T-helper 17 cell (primary cell): ENCODE results near the gene LIMCH1. TPM values are rescaled to one million over a fixed set of nuclear protein-coding genes. Genes with fewer than 3 reads are reported as not detected.

Experiments
- ATAC-seq: fragments of 150-1000 bp; cut with Tn5 transposase; 2 replicates; pipeline ENCODE4 v1.10.0; 2021; ENCODE audit warnings: mild to moderate bottlenecking, moderate library complexity
- DNase-seq, 3 donors: peaks; one replicate each; pipeline versions ENCODE4 v3.0.0 to v3.0.0-alpha.2; 2020 to 2021
- H3K9me3 ChIP-seq: one replicate; pipeline ENCODE4 v1.7.0; 2013; ENCODE audit warnings: low read length, mild to moderate bottlenecking; ENCODE audit not compliant: control insufficient read depth, poor library complexity, severe bottlenecking
- H3K27ac Mint-ChIP-seq: one replicate; pipeline ENCODE4 v1.8.0; 2022; ENCODE audit warnings: mild to moderate bottlenecking, moderate library complexity, mixed read lengths
- H3K27me3 Mint-ChIP-seq: one replicate; pipeline ENCODE4 v1.8.0; 2022; ENCODE audit warnings: mixed read lengths
- H3K36me3 Mint-ChIP-seq: one replicate; pipeline ENCODE4 v1.8.0; 2022; ENCODE audit warnings: low read depth, mixed read lengths
- H3K4me1 Mint-ChIP-seq: one replicate; pipeline ENCODE4 v1.8.0; 2022; ENCODE audit warnings: mild to moderate bottlenecking, mixed read lengths
- H3K4me3 Mint-ChIP-seq: one replicate; pipeline ENCODE4 v1.8.0; 2022; ENCODE audit warnings: mild to moderate bottlenecking, moderate library complexity, mixed read lengths
- total RNA-seq, 4 donors: library from RNA in 2 of 4; stranded (reverse) in 2 of 4; gene quantifications; one replicate each; pipeline ENCODE4 v1.2.3 and lab custom pipeline; 2022 to 2026

The LIMCH1 gene
- total RNA-seq, 2 donors from 2014 or later, result not detected

GRCh38 chr4:41556526-41556925, 18.6 kb downstream of the LIMCH1 start:
- ATAC-seq, result no peak
- no peak overlapping the region for H3K27ac Mint-ChIP-seq
- no peaks in the 10 kb centered on the region for H3K27me3 Mint-ChIP-seq
- no peaks in the 10 kb centered on the region for H3K4me1 Mint-ChIP-seq
- H3K4me3 Mint-ChIP-seq, result no peak overlapping the region
- H3K9me3 ChIP-seq, result peaks cover 2% of the 10 kb centered on the region
- no peak for DNase-seq
- no peaks in the 10 kb centered on the region for H3K36me3 Mint-ChIP-seq

- Mint-ChIP-seq H3K27ac (no peak overlapping the region), H3K4me3 (no peak overlapping the region), H3K4me1 (no peaks in the 10 kb centered on the region), H3K27me3 (no peaks in the 10 kb centered on the region), H3K36me3 (no peaks in the 10 kb centered on the region)
- peaks cover 2% of the 10 kb centered on the region for H3K9me3 ChIP-seq
- DNase-seq, result no peak
- no peak for ATAC-seq
These were observed 22.1 kb downstream of the LIMCH1 start for GRCh38 chr4:41559940-41560516.

- no peak for DNase-seq
- no peaks in the 10 kb centered on the region for H3K27me3 Mint-ChIP-seq
These were observed 23.3 kb downstream of the LIMCH1 start for GRCh38 chr4:41561244-41561643.

GRCh38 chr4:41567186-41567585, 29.2 kb downstream of the LIMCH1 start:
- H3K4me3 Mint-ChIP-seq, result no peak overlapping the region
- DNase-seq (no peak), ATAC-seq (no peak)
- no peak overlapping the region for H3K27ac Mint-ChIP-seq
- H3K36me3 Mint-ChIP-seq, result no peaks in the 10 kb centered on the region
- H3K27me3 Mint-ChIP-seq, result no peaks in the 10 kb centered on the region
- no peaks in the 10 kb centered on the region for H3K4me1 Mint-ChIP-seq
- no peaks in the 10 kb centered on the region for H3K9me3 ChIP-seq

More at GRCh38 chr4:41561244-41561643, 23.3 kb downstream of the LIMCH1 start:
- no peak overlapping the region for H3K4me3 Mint-ChIP-seq
- peaks cover 2% of the 10 kb centered on the region for H3K9me3 ChIP-seq
- H3K36me3 Mint-ChIP-seq, result no peaks in the 10 kb centered on the region
- H3K4me1 Mint-ChIP-seq, result no peaks in the 10 kb centered on the region
- no peak overlapping the region for H3K27ac Mint-ChIP-seq
- no peak for ATAC-seq

- Mint-ChIP-seq H3K27ac (no peak overlapping the region), H3K27me3 (no peaks in the 10 kb centered on the region), H3K4me3 (no peak overlapping the region), H3K4me1 (no peaks in the 10 kb centered on the region), H3K36me3 (no peaks in the 10 kb centered on the region)
- no peaks in the 10 kb centered on the region for H3K9me3 ChIP-seq
- ATAC-seq (no peak), DNase-seq (no peak)
These were observed 30.4 kb downstream of the LIMCH1 start for GRCh38 chr4:41568363-41568762.

- no peak for DNase-seq
- no peak for ATAC-seq
These were observed 32.0 kb downstream of the LIMCH1 start for GRCh38 chr4:41569961-41570360.

GRCh38 chr4:41571422-41571821, 33.5 kb downstream of the LIMCH1 start:
- no peak overlapping the region for H3K4me3 Mint-ChIP-seq
- H3K36me3 Mint-ChIP-seq, result no peaks in the 10 kb centered on the region
- H3K27me3 Mint-ChIP-seq, result no peaks in the 10 kb centered on the region
- no peak overlapping the region for H3K27ac Mint-ChIP-seq
- no peaks in the 10 kb centered on the region for H3K4me1 Mint-ChIP-seq
- no peak for ATAC-seq
- no peaks in the 10 kb centered on the region for H3K9me3 ChIP-seq
- no peak for DNase-seq

More at GRCh38 chr4:41569961-41570360, 32.0 kb downstream of the LIMCH1 start:
- Mint-ChIP-seq H3K36me3 (no peaks in the 10 kb centered on the region), H3K27me3 (no peaks in the 10 kb centered on the region), H3K4me1 (no peaks in the 10 kb centered on the region), H3K4me3 (no peak overlapping the region), H3K27ac (no peak overlapping the region)
- H3K9me3 ChIP-seq, result no peaks in the 10 kb centered on the region

- no peak for ATAC-seq
- DNase-seq, result no peak
- no peaks in the 10 kb centered on the region for H3K27me3 Mint-ChIP-seq
- no peaks in the 10 kb centered on the region for H3K36me3 Mint-ChIP-seq
- H3K27ac Mint-ChIP-seq, result no peak overlapping the region
- H3K9me3 ChIP-seq, result no peaks in the 10 kb centered on the region
- no peak overlapping the region for H3K4me3 Mint-ChIP-seq
- H3K4me1 Mint-ChIP-seq, result no peaks in the 10 kb centered on the region
These were observed 34.6 kb downstream of the LIMCH1 start for GRCh38 chr4:41572516-41572915.

GRCh38 chr4:41572956-41573355, 35.0 kb downstream of the LIMCH1 start:
- Mint-ChIP-seq H3K36me3 (no peaks in the 10 kb centered on the region), H3K4me3 (no peak overlapping the region), H3K27ac (no peak overlapping the region), H3K27me3 (no peaks in the 10 kb centered on the region), H3K4me1 (no peaks in the 10 kb centered on the region)
- no peaks in the 10 kb centered on the region for H3K9me3 ChIP-seq
- DNase-seq (no peak), ATAC-seq (no peak)

GRCh38 chr4:41573502-41574001, 35.6 kb downstream of the LIMCH1 start:
- no peak for DNase-seq
- Mint-ChIP-seq H3K27me3 (no peaks in the 10 kb centered on the region), H3K27ac (no peak overlapping the region), H3K36me3 (no peaks in the 10 kb centered on the region), H3K4me1 (no peaks in the 10 kb centered on the region), H3K4me3 (no peak overlapping the region)
- no peak for ATAC-seq
- H3K9me3 ChIP-seq, result no peaks in the 10 kb centered on the region

GRCh38 chr4:41575207-41575606, 37.2 kb downstream of the LIMCH1 start:
- H3K4me3 Mint-ChIP-seq, result no peak overlapping the region
- H3K36me3 Mint-ChIP-seq, result no peaks in the 10 kb centered on the region
- DNase-seq, result no peak
- ATAC-seq, result no peak
- no peaks in the 10 kb centered on the region for H3K4me1 Mint-ChIP-seq
- H3K27me3 Mint-ChIP-seq, result peaks cover 6% of the 10 kb centered on the region
- no peaks in the 10 kb centered on the region for H3K9me3 ChIP-seq
- no peak overlapping the region for H3K27ac Mint-ChIP-seq

GRCh38 chr4:41575665-41576064, 37.7 kb downstream of the LIMCH1 start:
- Mint-ChIP-seq H3K27ac (no peak overlapping the region), H3K4me1 (no peaks in the 10 kb centered on the region), H3K27me3 (peaks cover 6% of the 10 kb centered on the region), H3K4me3 (no peak overlapping the region), H3K36me3 (no peaks in the 10 kb centered on the region)
- no peak for ATAC-seq
- DNase-seq, result no peak
- H3K9me3 ChIP-seq, result no peaks in the 10 kb centered on the region

GRCh38 chr4:41579043-41579442, 41.1 kb downstream of the LIMCH1 start:
- peaks cover 6% of the 10 kb centered on the region for H3K27me3 Mint-ChIP-seq
- no peaks in the 10 kb centered on the region for H3K9me3 ChIP-seq
- no peak overlapping the region for H3K4me3 Mint-ChIP-seq
- ATAC-seq, result no peak
- no peaks in the 10 kb centered on the region for H3K4me1 Mint-ChIP-seq
- DNase-seq, result no peak
- H3K36me3 Mint-ChIP-seq, result no peaks in the 10 kb centered on the region
- no peak overlapping the region for H3K27ac Mint-ChIP-seq

- no peaks in the 10 kb centered on the region for H3K36me3 Mint-ChIP-seq
- no peak overlapping the region for H3K4me3 Mint-ChIP-seq
- DNase-seq, result no peak
- no peaks in the 10 kb centered on the region for H3K9me3 ChIP-seq
- no peak overlapping the region for H3K27ac Mint-ChIP-seq
- no peak for ATAC-seq
- peaks cover 6% of the 10 kb centered on the region for H3K27me3 Mint-ChIP-seq
- no peaks in the 10 kb centered on the region for H3K4me1 Mint-ChIP-seq
These were observed 41.6 kb downstream of the LIMCH1 start for GRCh38 chr4:41579526-41579925.
